CD4-positive, CD25-positive, alpha-beta regulatory T cell (primary cell): Measurements from ENCODE around the gene ARHGAP12. TPM values are rescaled to one million over a fixed set of nuclear protein-coding genes. Genes with fewer than 3 reads are reported as not detected.

ENCODE experiments used
- ATAC-seq, 2 donors: fragments of 150-1000 bp; cut with Tn5 transposase; one replicate each; pipeline ENCODE4 v1.10.0; 2021; ENCODE audit warnings: low read depth in 2 of 2, moderate number of reproducible peaks in 2 of 2, moderate library complexity in 1 of 2
- DNase-seq, 3 donors: peaks; one replicate each; pipeline versions ENCODE4 v3.0.0 to v3.0.0-alpha.2; 2012 to 2022; ENCODE audit warnings: mixed read lengths in 1 of 3
- H3K27ac ChIP-seq: one replicate; pipeline ENCODE4 v1.7.0; 2013; ENCODE audit warnings: mild to moderate bottlenecking, low read length; ENCODE audit not compliant: insufficient read depth, poor library complexity, severe bottlenecking
- H3K27me3 ChIP-seq: one replicate; pipeline ENCODE4 v1.7.0; 2013; ENCODE audit warnings: low read length; ENCODE audit not compliant: control insufficient read depth, insufficient read depth
- H3K36me3 ChIP-seq: one replicate; pipeline ENCODE4 v1.7.0; 2013; ENCODE audit warnings: mild to moderate bottlenecking, low read length, moderate library complexity; ENCODE audit not compliant: control insufficient read depth, insufficient read depth
- H3K4me1 ChIP-seq: 2 replicates; pipeline ENCODE4 v1.7.0; 2013; ENCODE audit warnings: mild to moderate bottlenecking, low read length; ENCODE audit not compliant: insufficient read depth, control insufficient read depth, poor library complexity, severe bottlenecking
- H3K4me3 ChIP-seq: one replicate; pipeline ENCODE4 v1.7.0; 2013; ENCODE audit warnings: low read depth, mild to moderate bottlenecking, low read length, moderate library complexity
- H3K9me3 ChIP-seq, 2 experiments: 1 replicate in 1 of 2; 2 replicates in 1 of 2; pipeline ENCODE4 v1.7.0; 2013; ENCODE audit warnings: low read length in 2 of 2, mild to moderate bottlenecking in 1 of 2, moderate library complexity in 1 of 2; ENCODE audit not compliant: control insufficient read depth in 2 of 2
- H3K27ac Mint-ChIP-seq, 3 donors: one replicate each; pipeline ENCODE4 v1.8.0; 2020 to 2022; ENCODE audit warnings: mild to moderate bottlenecking in 3 of 3, mixed read lengths in 3 of 3, moderate library complexity in 2 of 3
- H3K27me3 Mint-ChIP-seq: one replicate; pipeline ENCODE4 v1.8.0; 2022; ENCODE audit warnings: mild to moderate bottlenecking, mixed read lengths
- H3K36me3 Mint-ChIP-seq: one replicate; pipeline ENCODE4 v1.8.0; 2020; ENCODE audit warnings: mixed read lengths
- H3K4me1 Mint-ChIP-seq, 4 donors: one replicate each; pipeline ENCODE4 v1.8.0; 2020 to 2022; ENCODE audit warnings: mixed read lengths in 4 of 4, mild to moderate bottlenecking in 1 of 4
- H3K4me3 Mint-ChIP-seq, 4 donors: one replicate each; pipeline ENCODE4 v1.8.0; 2020 to 2022; ENCODE audit warnings: mild to moderate bottlenecking in 4 of 4, mixed read lengths in 4 of 4, moderate library complexity in 3 of 4
- H3K9me3 Mint-ChIP-seq, 7 donors: one replicate each; pipeline ENCODE4 v1.8.0; 2020 to 2022; ENCODE audit warnings: mixed read lengths in 7 of 7, mild to moderate bottlenecking in 3 of 7, moderate library complexity in 2 of 7
- polyA plus RNA-seq, 4 donors: library from polyadenylated mRNA; unstranded; fragments of 300-500 nt; fragmentation: Illumina TruSeq; gene quantifications; one replicate each; pipeline ENCODE4 v1.2.3, GENCODE V29; 2021
- total RNA-seq: library from RNA; stranded (reverse); gene quantifications from one replicate; pipeline ENCODE4 v1.2.3, GENCODE V29; 2022

Gene ARHGAP12
- total and polyA plus RNA-seq, 5 donors from 2014 or later = 8.8 to 28.3 (median 11.8) TPM

- Mint-ChIP-seq H3K4me1 (peaks cover 0 to 3% (median 0%) of the 10 kb centered on the region in 4 donors), H3K36me3 (no peaks in the 10 kb centered on the region), H3K27ac (no peak overlapping the region), H3K9me3 (peaks cover 0 to 1% (median 0%) of the 10 kb centered on the region in 7 donors), H3K4me3 (no peak overlapping the region), H3K27me3 (peaks cover 10% of the 10 kb centered on the region)
- DNase-seq (no peak), ATAC-seq (no peak)
- Histone ChIP-seq H3K27ac (no peak overlapping the region), H3K9me3 (no peaks in the 10 kb centered on the region), H3K36me3 (no peaks in the 10 kb centered on the region), H3K4me1 (no peaks in the 10 kb centered on the region), H3K4me3 (no peak overlapping the region), H3K27me3 (no peaks in the 10 kb centered on the region)
Observed at GRCh38 chr10:31780717-31781116, 147.9 kb downstream of the ARHGAP12 start.

- ATAC-seq (no peak), DNase-seq (no peak)
- Mint-ChIP-seq H3K4me3 (no peak overlapping the region), H3K4me1 (peaks cover 0 to 3% (median 0%) of the 10 kb centered on the region in 4 donors), H3K36me3 (no peaks in the 10 kb centered on the region), H3K27me3 (peaks cover 10% of the 10 kb centered on the region), H3K9me3 (peaks cover 0 to 1% (median 0%) of the 10 kb centered on the region in 7 donors), H3K27ac (no peak overlapping the region)
- H3K36me3 ChIP-seq = no peaks in the 10 kb centered on the region
- H3K4me1 ChIP-seq = no peaks in the 10 kb centered on the region
- H3K27ac ChIP-seq = no peak overlapping the region
- H3K27me3 ChIP-seq = no peaks in the 10 kb centered on the region
- no peaks in the 10 kb centered on the region for H3K9me3 ChIP-seq
- H3K4me3 ChIP-seq = no peak overlapping the region
Observed at GRCh38 chr10:31778627-31779026, 150.0 kb downstream of the ARHGAP12 start.

- Mint-ChIP-seq H3K27me3 (peaks cover 10% of the 10 kb centered on the region), H3K36me3 (no peaks in the 10 kb centered on the region), H3K9me3 (peaks cover 0 to 1% (median 0%) of the 10 kb centered on the region in 7 donors), H3K4me3 (no peak overlapping the region), H3K27ac (no peak overlapping the region), H3K4me1 (no peaks in the 10 kb centered on the region)
- Histone ChIP-seq H3K9me3 (no peaks in the 10 kb centered on the region), H3K4me3 (no peak overlapping the region), H3K36me3 (no peaks in the 10 kb centered on the region), H3K4me1 (no peaks in the 10 kb centered on the region), H3K27ac (no peak overlapping the region), H3K27me3 (no peaks in the 10 kb centered on the region)
- no peak for ATAC-seq
- DNase-seq = no peak
Observed at GRCh38 chr10:31776159-31776558, 152.5 kb downstream of the ARHGAP12 start.

GRCh38 chr10:31774928-31775650 lies 153.5 kb downstream of the ARHGAP12 start:
- Mint-ChIP-seq H3K27me3 (peaks cover 4% of the 10 kb centered on the region), H3K36me3 (no peaks in the 10 kb centered on the region), H3K9me3 (peaks cover 0 to 1% (median 0%) of the 10 kb centered on the region in 7 donors), H3K4me1 (peaks cover 0 to 3% (median 0%) of the 10 kb centered on the region in 4 donors), H3K4me3 (no peak overlapping the region), H3K27ac (no peak overlapping the region)
- H3K4me3 ChIP-seq = no peak overlapping the region
- no peaks in the 10 kb centered on the region for H3K36me3 ChIP-seq
- no peaks in the 10 kb centered on the region for H3K27me3 ChIP-seq
- ATAC-seq = no peak
- H3K9me3 ChIP-seq = no peaks in the 10 kb centered on the region
- DNase-seq = no peak
- no peaks in the 10 kb centered on the region for H3K4me1 ChIP-seq
- no peak overlapping the region for H3K27ac ChIP-seq

GRCh38 chr10:31774299-31774900 lies 154.2 kb downstream of the ARHGAP12 start:
- Histone ChIP-seq H3K9me3 (no peaks in the 10 kb centered on the region), H3K36me3 (no peaks in the 10 kb centered on the region), H3K4me1 (no peaks in the 10 kb centered on the region), H3K27me3 (no peaks in the 10 kb centered on the region), H3K4me3 (no peak overlapping the region), H3K27ac (no peak overlapping the region)
- ATAC-seq (no peak), DNase-seq (no peak)
- H3K27me3 Mint-ChIP-seq = peaks cover 4% of the 10 kb centered on the region
- peaks cover 0 to 3% (median 0%) of the 10 kb centered on the region in 4 donors for H3K4me1 Mint-ChIP-seq
- H3K4me3 Mint-ChIP-seq = no peak overlapping the region
- H3K36me3 Mint-ChIP-seq = no peaks in the 10 kb centered on the region
- H3K9me3 Mint-ChIP-seq = peaks cover 0 to 1% (median 0%) of the 10 kb centered on the region in 7 donors
- H3K27ac Mint-ChIP-seq = no peak overlapping the region

- no peaks in the 10 kb centered on the region for H3K4me1 ChIP-seq
- H3K27ac Mint-ChIP-seq = no peak overlapping the region
- peaks cover 4% of the 10 kb centered on the region for H3K27me3 Mint-ChIP-seq
Observed at GRCh38 chr10:31773749-31774298, 154.8 kb downstream of the ARHGAP12 start.

GRCh38 chr10:31771331-31771831 lies 157.2 kb downstream of the ARHGAP12 start:
- DNase-seq (no peak), ATAC-seq (no peak)
- Mint-ChIP-seq H3K9me3 (peaks cover 0 to 1% (median 0%) of the 10 kb centered on the region in 7 donors), H3K4me1 (peaks cover 0 to 3% (median 0%) of the 10 kb centered on the region in 4 donors), H3K27me3 (no peaks in the 10 kb centered on the region), H3K36me3 (no peaks in the 10 kb centered on the region), H3K27ac (no peak overlapping the region), H3K4me3 (no peak overlapping the region)
- H3K27me3 ChIP-seq = no peaks in the 10 kb centered on the region
- H3K4me1 ChIP-seq = no peaks in the 10 kb centered on the region
- no peak overlapping the region for H3K4me3 ChIP-seq
- no peaks in the 10 kb centered on the region for H3K9me3 ChIP-seq
- no peaks in the 10 kb centered on the region for H3K36me3 ChIP-seq
- no peak overlapping the region for H3K27ac ChIP-seq

More at GRCh38 chr10:31773749-31774298, 154.8 kb downstream of the ARHGAP12 start:
- Mint-ChIP-seq H3K9me3 (peaks cover 0 to 1% (median 0%) of the 10 kb centered on the region in 7 donors), H3K4me3 (no peak overlapping the region), H3K4me1 (peaks cover 0 to 3% (median 0%) of the 10 kb centered on the region in 4 donors), H3K36me3 (no peaks in the 10 kb centered on the region)
- no peak overlapping the region for H3K27ac ChIP-seq
- ATAC-seq (no peak), DNase-seq (no peak)
- H3K9me3 ChIP-seq = no peaks in the 10 kb centered on the region
- no peaks in the 10 kb centered on the region for H3K27me3 ChIP-seq
- H3K4me3 ChIP-seq = no peak overlapping the region
- no peaks in the 10 kb centered on the region for H3K36me3 ChIP-seq
